Gastrocnemius medialis (tissue), 4 donors: ENCODE measurements around the gene IQUB.
"Not testable (repeated sequence)": the region's sequence is repeated elsewhere in the genome, so short reads cannot be mapped to it uniquely, and the experiment has no call there.

ENCODE experiments used
- CTCF ChIP-seq, 5 experiments: fragments of 450-650 bp in 3 of 5; fragments of 200-600 bp in 2 of 5; sonication (generic) in 2 of 5; IDR thresholded peaks in 4 of 5; conservative IDR thresholded peaks in 1 of 5; 1 replicate in 4 of 5; 2 replicates in 1 of 5; pipeline ENCODE4 v1.5.1; 2016 to 2019; ENCODE audit warnings: antibody characterized with exemption in 5 of 5, mild to moderate bottlenecking in 3 of 5, moderate library complexity in 3 of 5
- POLR2A ChIP-seq, 2 donors: fragments of 450-650 bp; IDR thresholded peaks; one replicate each; pipeline ENCODE4 v1.6.1; 2017; ENCODE audit warnings: antibody characterized with exemption in 2 of 2, mild to moderate bottlenecking in 2 of 2, moderate library complexity in 2 of 2

GRCh38 chr7:123532343-123532742 is 2.1 kb downstream of the IQUB start:
- not testable (repeated sequence) for TF ChIP-seq CTCF (IDR thresholded peaks at IDR 0.05 in 4 of 5, conservative IDR thresholded peaks at IDR 0.05 in 1 of 5); POLR2A (IDR thresholded peaks at IDR 0.05)
